ENCODE results near the gene SLC6A7.

The SLC6A7 gene

DNA sequence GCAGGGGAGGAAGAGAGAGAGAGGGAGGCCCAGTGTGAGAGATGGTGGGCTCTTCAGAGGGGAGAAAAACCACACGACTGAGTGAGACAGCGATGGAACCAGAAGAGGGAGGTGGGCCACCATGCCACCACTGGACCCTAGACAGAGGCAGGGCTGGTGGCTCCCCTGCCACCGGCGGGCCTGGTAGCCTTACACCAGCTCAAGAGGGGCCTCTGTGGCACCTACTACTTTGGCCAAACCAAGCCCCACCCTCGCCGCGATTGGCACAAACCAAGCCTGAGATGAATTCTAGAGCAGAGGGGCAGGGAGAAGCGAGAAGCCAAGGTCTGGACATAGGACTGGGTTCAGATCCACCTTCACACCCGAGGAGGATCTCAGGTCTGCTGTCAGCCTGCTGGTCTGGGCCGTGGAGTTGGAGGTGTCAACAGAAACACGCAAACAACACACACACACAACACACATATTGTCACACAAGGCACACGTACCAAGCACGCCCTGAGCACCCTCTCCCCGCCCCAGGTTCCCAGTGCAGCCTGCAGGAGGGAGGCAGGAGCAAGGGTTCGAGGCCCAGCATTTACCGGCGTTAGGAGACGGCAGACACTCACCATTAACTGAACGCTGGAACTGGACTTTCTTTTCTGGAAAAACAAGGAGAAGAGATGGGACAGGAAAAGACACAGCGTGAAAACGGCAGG lies 49.4 kb downstream of the SLC6A7 start:
- TF ChIP-seq, protein P1, sequence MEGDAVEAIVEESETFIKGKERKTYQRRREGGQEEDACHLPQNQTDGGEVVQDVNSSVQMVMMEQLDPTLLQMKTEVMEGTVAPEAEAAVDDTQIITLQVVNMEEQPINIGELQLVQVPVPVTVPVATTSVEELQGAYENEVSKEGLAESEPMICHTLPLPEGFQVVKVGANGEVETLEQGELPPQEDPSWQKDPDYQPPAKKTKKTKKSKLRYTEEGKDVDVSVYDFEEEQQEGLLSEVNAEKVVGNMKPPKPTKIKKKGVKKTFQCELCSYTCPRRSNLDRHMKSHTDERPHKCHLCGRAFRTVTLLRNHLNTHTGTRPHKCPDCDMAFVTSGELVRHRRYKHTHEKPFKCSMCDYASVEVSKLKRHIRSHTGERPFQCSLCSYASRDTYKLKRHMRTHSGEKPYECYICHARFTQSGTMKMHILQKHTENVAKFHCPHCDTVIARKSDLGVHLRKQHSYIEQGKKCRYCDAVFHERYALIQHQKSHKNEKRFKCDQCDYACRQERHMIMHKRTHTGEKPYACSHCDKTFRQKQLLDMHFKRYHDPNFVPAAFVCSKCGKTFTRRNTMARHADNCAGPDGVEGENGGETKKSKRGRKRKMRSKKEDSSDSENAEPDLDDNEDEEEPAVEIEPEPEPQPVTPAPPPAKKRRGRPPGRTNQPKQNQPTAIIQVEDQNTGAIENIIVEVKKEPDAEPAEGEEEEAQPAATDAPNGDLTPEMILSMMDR (IDR thresholded peaks at IDR 0.05; ENCODE audit: insufficient read depth, low read depth, low read length, missing control alignments) = no peak
- H3K4me3 ChIP-seq (ENCODE audit: low read length) = no peak overlapping the region
- DNase-seq (ENCODE audit: low read depth) = no peak

DNA sequence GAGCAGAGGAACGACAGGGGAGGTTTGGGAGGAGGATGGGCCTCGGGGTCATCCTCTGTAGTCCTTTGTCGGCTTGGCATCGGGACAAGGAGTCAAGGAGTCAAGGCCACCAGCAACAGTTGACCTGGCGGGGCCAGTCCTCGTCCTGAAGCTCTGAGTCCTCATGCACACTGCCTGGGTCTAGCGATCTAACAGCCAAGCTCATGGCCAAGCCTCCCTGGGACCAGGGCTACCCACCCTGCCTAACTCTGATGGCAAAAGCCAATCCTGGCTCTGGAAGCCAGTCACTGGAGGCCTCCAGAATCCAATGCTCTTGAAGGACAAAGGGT lies 49.9 kb downstream of the SLC6A7 start:
- TF ChIP-seq, protein P1 (IDR thresholded peaks at IDR 0.05; ENCODE audit: insufficient read depth, low read depth, low read length, missing control alignments) = no peak
- DNase-seq (ENCODE audit: low read depth) = no peak
- no peak overlapping the region for H3K4me3 ChIP-seq (ENCODE audit: low read length)

GRCh38 chr5:150241298-150242160 lies 51.7 kb downstream of the SLC6A7 start:
- no peak for DNase-seq (ENCODE audit: low read depth)
- no peak overlapping the region for H3K4me3 ChIP-seq (ENCODE audit: low read length)
- TF ChIP-seq, protein P1 (IDR thresholded peaks at IDR 0.05; ENCODE audit: insufficient read depth, low read depth, low read length, missing control alignments) = no peak

DNA sequence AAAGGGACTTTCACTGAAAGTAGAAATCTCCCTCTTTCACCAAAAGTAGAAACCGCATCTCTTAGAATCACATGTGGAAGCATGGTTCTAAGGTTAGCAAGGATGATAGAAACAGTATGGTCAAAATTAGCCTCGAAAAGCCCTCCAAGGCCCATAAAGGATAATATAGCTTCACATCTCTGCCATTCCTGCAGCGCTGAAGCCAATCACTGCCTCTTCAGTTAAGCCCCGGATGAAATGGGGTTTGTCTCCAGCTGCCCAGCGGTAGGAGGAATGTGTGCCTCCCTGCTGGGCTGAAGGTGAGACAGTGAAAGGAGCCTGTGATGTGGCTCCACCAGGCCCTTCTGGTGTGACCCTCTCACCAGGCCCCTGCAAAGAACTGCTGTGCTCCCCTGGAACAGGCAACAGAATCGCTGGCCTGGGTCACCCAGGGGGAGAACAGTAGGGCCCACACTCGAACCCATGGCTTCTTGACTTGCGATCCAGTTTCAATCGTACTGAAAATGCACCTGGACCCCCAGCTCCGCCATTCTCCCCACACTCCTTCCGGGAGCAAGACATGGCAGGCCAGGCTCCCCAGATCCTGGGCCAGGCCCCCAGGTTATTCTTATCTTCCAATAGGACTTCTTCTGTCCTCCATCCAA lies 52.5 kb downstream of the SLC6A7 start:
- DNase-seq (ENCODE audit: low read depth) = no peak
- no peak overlapping the region for H3K4me3 ChIP-seq (ENCODE audit: low read length)
- TF ChIP-seq, protein P1 (IDR thresholded peaks at IDR 0.05; ENCODE audit: insufficient read depth, low read depth, low read length, missing control alignments) = no peak

DNA sequence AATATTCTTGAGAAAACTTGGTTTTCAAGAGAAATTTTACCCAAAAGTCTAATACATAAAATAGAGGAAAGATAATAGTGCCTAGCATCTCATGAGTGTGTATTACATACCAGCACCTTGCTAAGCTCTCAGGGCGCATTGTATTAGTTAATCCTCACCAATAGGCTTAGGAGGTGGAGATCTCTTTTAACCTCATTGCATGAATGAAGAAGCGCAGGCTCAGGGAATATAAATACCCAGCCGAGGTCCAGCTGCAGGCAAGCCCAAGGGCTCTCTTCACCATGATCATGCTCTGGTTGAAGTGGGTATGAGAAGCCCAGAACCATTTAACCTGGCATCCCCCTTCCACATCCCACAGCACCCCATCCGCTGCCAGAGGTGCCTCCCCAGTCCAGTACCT lies 53.7 kb downstream of the SLC6A7 start:
- H3K4me3 ChIP-seq (ENCODE audit: low read length) = no peak overlapping the region
- TF ChIP-seq, protein P1 (IDR thresholded peaks at IDR 0.05; ENCODE audit: insufficient read depth, low read depth, low read length, missing control alignments) = no peak
- no peak for DNase-seq (ENCODE audit: low read depth)

DNA sequence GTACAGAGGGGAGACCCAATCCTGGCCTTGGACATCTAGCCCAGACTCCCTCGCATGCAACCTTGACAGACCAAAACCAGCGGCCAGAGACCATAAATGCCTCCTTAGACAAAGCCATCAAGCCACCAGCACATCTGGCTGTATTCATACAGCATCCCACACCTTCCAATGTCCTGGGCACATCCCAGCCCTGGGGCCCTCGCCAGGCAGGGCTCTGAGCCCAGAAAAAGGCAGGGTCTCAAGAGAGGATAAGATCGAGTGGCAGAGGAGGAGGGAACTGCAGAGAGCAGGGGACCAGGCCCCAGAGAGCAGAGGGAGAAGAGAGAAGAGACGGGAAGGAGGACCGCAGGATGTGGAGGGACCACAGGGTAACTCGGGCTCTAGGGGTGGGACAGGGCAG lies 54.3 kb downstream of the SLC6A7 start:
- no peak for DNase-seq (ENCODE audit: low read depth)
- H3K4me3 ChIP-seq (ENCODE audit: low read length) = no peak overlapping the region
- TF ChIP-seq, protein P1 (IDR thresholded peaks at IDR 0.05; ENCODE audit: insufficient read depth, low read depth, low read length, missing control alignments) = no peak

Measured in epithelial cell of esophagus (primary cell).